Measurements from ENCODE around the gene KCNMB3.

The KCNMB3 gene

GRCh38 chr3:179196098-179196497 is 54.8 kb downstream of the KCNMB3 start:
- DNase-seq (ENCODE audit: low read depth), result peak; percentile 4

GRCh38 chr3:179194931-179195330 is 56.0 kb downstream of the KCNMB3 start:
- DNase-seq (ENCODE audit: low read depth), result no peak

All from T follicular helper cell (primary cell).